ENCODE results near the gene NFE2L2.
"Not testable (repeated sequence)": the region's sequence is repeated elsewhere in the genome, so short reads cannot be mapped to it uniquely, and the experiment has no call there.

Gene NFE2L2

GRCh38 chr2:177229442-177230242, 34.9 kb downstream of the NFE2L2 start:
- no peaks in the 10 kb centered on the region for H4K20me1 ChIP-seq (ENCODE audit: low read depth, low read length)
- no peak overlapping the region for H3K9ac ChIP-seq (ENCODE audit: low read length)
- no peak overlapping the region for H2AFZ ChIP-seq (ENCODE audit: low read depth, low read length, severe bottlenecking)
- H3K4me3 ChIP-seq (ENCODE audit: insufficient read depth, low read length, poor library complexity, severe bottlenecking) = no peak overlapping the region
- TF ChIP-seq CTCF (IDR thresholded peaks at IDR 0.05; ENCODE audit: insufficient read depth, low read length, poor library complexity, severe bottlenecking) (no peak), EZH2phosphoT487 (conservative IDR thresholded peaks at IDR 0.05; ENCODE audit: low read length) (no peak)
- peaks cover 36% of the 10 kb centered on the region for H3K36me3 ChIP-seq (ENCODE audit: low read length)
- H3K27ac ChIP-seq (ENCODE audit: low read depth, low read length) = no peak overlapping the region
- H3K27me3 ChIP-seq (ENCODE audit: low read length) = no peaks in the 10 kb centered on the region
- H3K9me3 ChIP-seq (ENCODE audit: insufficient read depth, low read length) = no peaks in the 10 kb centered on the region
- peaks cover 6% of the 10 kb centered on the region; the same call in 1 of the 2 replicates for H3K79me2 ChIP-seq (ENCODE audit: insufficient read depth, low read length)
- H3F3A ChIP-seq (ENCODE audit: insufficient read depth) = peaks cover 66% of the 10 kb centered on the region
- H3K9me2 ChIP-seq (replicated peaks; ENCODE audit: insufficient read depth, low read length) = no peaks in the 10 kb centered on the region
- no peak overlapping the region for H3K4me2 ChIP-seq (ENCODE audit: low read depth, low read length, poor library complexity, severe bottlenecking)

- no peak overlapping the region for H3K9ac ChIP-seq (ENCODE audit: low read length)
- peaks cover 30% of the 10 kb centered on the region for H3K36me3 ChIP-seq (ENCODE audit: low read length)
- no peak overlapping the region for H2AFZ ChIP-seq (ENCODE audit: low read depth, low read length, severe bottlenecking)
- peak overlapping the region; percentile 22; the same call in 1 of the 2 replicates for H3K27ac ChIP-seq (ENCODE audit: low read depth, low read length)
- H3K79me2 ChIP-seq (ENCODE audit: insufficient read depth, low read length) = no peaks in the 10 kb centered on the region
- no peaks in the 10 kb centered on the region for H3K27me3 ChIP-seq (ENCODE audit: low read length)
- peaks cover 8% of the 10 kb centered on the region; the same call in 1 of the 2 replicates for H4K20me1 ChIP-seq (ENCODE audit: low read depth, low read length)
- TF ChIP-seq EZH2phosphoT487 (conservative IDR thresholded peaks at IDR 0.05; ENCODE audit: low read length) (no peak), CTCF (IDR thresholded peaks at IDR 0.05; ENCODE audit: insufficient read depth, low read length, poor library complexity, severe bottlenecking) (no peak)
- no peak overlapping the region for H3K4me2 ChIP-seq (ENCODE audit: low read depth, low read length, poor library complexity, severe bottlenecking)
- H3K4me3 ChIP-seq (ENCODE audit: insufficient read depth, low read length, poor library complexity, severe bottlenecking) = no peak overlapping the region
- no peaks in the 10 kb centered on the region for H3K9me3 ChIP-seq (ENCODE audit: insufficient read depth, low read length)
- no peaks in the 10 kb centered on the region for H3K9me2 ChIP-seq (replicated peaks; ENCODE audit: insufficient read depth, low read length)
- peaks cover 92% of the 10 kb centered on the region for H3F3A ChIP-seq (ENCODE audit: insufficient read depth)
Observed at GRCh38 chr2:177225965-177226360, 38.6 kb downstream of the NFE2L2 start.

DNA sequence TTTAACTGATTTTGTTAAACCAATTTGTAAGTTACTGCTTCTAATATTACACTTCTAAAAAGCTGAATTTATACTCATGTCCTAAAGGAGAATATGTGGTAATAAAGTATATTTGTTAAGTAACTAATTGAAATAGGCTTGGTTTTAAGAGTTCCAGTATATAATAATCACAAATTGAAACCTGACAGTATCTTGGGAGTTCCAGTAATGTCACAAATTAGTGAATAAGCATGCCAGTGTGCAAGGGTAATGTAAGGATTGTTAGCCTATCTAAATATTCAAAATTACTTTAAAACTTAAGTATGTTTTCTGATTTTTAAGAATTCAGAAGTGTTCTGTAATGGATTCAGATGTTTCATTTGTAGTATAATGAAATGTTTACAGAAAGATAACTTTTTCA, 41.1 kb downstream of the NFE2L2 start:
- not testable (repeated sequence) for H3K27me3 ChIP-seq (ENCODE audit: low read length); H3K9ac ChIP-seq (ENCODE audit: low read length); H3K9me2 ChIP-seq (replicated peaks; ENCODE audit: insufficient read depth, low read length); H3K79me2 ChIP-seq (ENCODE audit: insufficient read depth, low read length); H3K4me2 ChIP-seq (ENCODE audit: low read depth, low read length, poor library complexity, severe bottlenecking); H3K27ac ChIP-seq (ENCODE audit: low read depth, low read length); H3K4me3 ChIP-seq (ENCODE audit: insufficient read depth, low read length, poor library complexity, severe bottlenecking); H2AFZ ChIP-seq (ENCODE audit: low read depth, low read length, severe bottlenecking); H3K9me3 ChIP-seq (ENCODE audit: insufficient read depth, low read length)
- Histone ChIP-seq H4K20me1 (ENCODE audit: low read depth, low read length) (peaks cover 16% of the 10 kb centered on the region), H3K36me3 (ENCODE audit: low read length) (peaks cover 35% of the 10 kb centered on the region), H3F3A (ENCODE audit: insufficient read depth) (peaks cover 87% of the 10 kb centered on the region)

DNA sequence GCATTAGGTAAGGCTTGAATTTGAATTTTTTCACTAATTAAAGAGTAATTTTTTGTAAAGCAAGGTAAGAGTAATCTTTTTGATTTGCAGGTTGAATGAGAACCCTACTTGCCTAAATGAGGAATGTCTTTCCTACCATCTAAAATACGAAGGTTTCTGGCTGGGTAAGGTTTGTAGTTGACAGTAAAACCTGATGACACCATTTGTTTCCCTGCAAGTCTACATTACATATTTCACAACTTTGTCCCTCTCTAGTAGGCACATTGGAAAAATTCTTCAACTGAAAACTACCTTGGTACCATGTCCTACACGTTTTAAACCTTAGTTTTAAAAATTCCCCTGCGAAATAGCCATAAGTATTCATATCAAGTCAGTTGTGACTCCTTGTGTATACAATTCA, 42.6 kb downstream of the NFE2L2 start:
- no peak overlapping the region for H3K27ac ChIP-seq (ENCODE audit: low read depth, low read length)
- no peaks in the 10 kb centered on the region for H3K9me3 ChIP-seq (ENCODE audit: insufficient read depth, low read length)
- H3K36me3 ChIP-seq (ENCODE audit: low read length) = peaks cover 47% of the 10 kb centered on the region
- no peak overlapping the region for H3K4me3 ChIP-seq (ENCODE audit: insufficient read depth, low read length, poor library complexity, severe bottlenecking)
- H3F3A ChIP-seq (ENCODE audit: insufficient read depth) = peaks cover 91% of the 10 kb centered on the region
- H3K4me2 ChIP-seq (ENCODE audit: low read depth, low read length, poor library complexity, severe bottlenecking) = no peak overlapping the region
- H3K27me3 ChIP-seq (ENCODE audit: low read length) = no peaks in the 10 kb centered on the region
- H3K9ac ChIP-seq (ENCODE audit: low read length) = no peak overlapping the region
- H2AFZ ChIP-seq (ENCODE audit: low read depth, low read length, severe bottlenecking) = no peak overlapping the region
- H3K9me2 ChIP-seq (replicated peaks; ENCODE audit: insufficient read depth, low read length) = no peaks in the 10 kb centered on the region
- peaks cover 23% of the 10 kb centered on the region for H4K20me1 ChIP-seq (ENCODE audit: low read depth, low read length)
- TF ChIP-seq EZH2phosphoT487 (conservative IDR thresholded peaks at IDR 0.05; ENCODE audit: low read length) = no peak
- TF ChIP-seq CTCF (IDR thresholded peaks at IDR 0.05; ENCODE audit: insufficient read depth, low read length, poor library complexity, severe bottlenecking) = no peak
- peaks cover 22% of the 10 kb centered on the region for H3K79me2 ChIP-seq (ENCODE audit: insufficient read depth, low read length)

Data from SU-DHL-6 (cell line).